Measurements from ENCODE around the gene STOML1.
"Not testable (repeated sequence)": the region's sequence is repeated elsewhere in the genome, so short reads cannot be mapped to it uniquely, and the experiment has no call there.

STOML1 gene

GRCh38 chr15:73944161-73945129 lies 47.6 kb downstream of the STOML1 start:
- DNase-seq = peak; percentile 54

- DNase-seq = no peak
These were observed 49.3 kb downstream of the STOML1 start for GRCh38 chr15:73942751-73943270.

- peak; percentile 40 for DNase-seq
These were observed 50.0 kb downstream of the STOML1 start for GRCh38 chr15:73941871-73942635.

- DNase-seq = no peak
These were observed 50.6 kb downstream of the STOML1 start for GRCh38 chr15:73941449-73941848.

GRCh38 chr15:73941044-73941443 lies 51.1 kb downstream of the STOML1 start:
- peak; percentile 99 for DNase-seq

- DNase-seq = peak; percentile 61
These were observed 51.8 kb downstream of the STOML1 start for GRCh38 chr15:73940061-73940981.

- DNase-seq = no peak
These were observed 53.0 kb downstream of the STOML1 start for GRCh38 chr15:73939138-73939537.

- not testable (repeated sequence) for DNase-seq
These were observed 53.6 kb downstream of the STOML1 start for GRCh38 chr15:73938516-73938915.

- no peak for DNase-seq
These were observed 54.4 kb downstream of the STOML1 start for GRCh38 chr15:73937726-73938125.

GRCh38 chr15:73937296-73937695 lies 54.8 kb downstream of the STOML1 start:
- no peak for DNase-seq

GRCh38 chr15:73936588-73937290 lies 55.4 kb downstream of the STOML1 start:
- DNase-seq = no peak

- peak; percentile 29 for DNase-seq
These were observed 55.9 kb downstream of the STOML1 start for GRCh38 chr15:73936181-73936580.

- DNase-seq = peak; percentile 23
These were observed 56.5 kb downstream of the STOML1 start for GRCh38 chr15:73935547-73935946.

- DNase-seq = no peak
These were observed 57.8 kb downstream of the STOML1 start for GRCh38 chr15:73934281-73934680.

- DNase-seq = no peak
These were observed 59.5 kb downstream of the STOML1 start for GRCh38 chr15:73932381-73933191.

GRCh38 chr15:73931441-73931840 lies 60.7 kb downstream of the STOML1 start:
- no peak for DNase-seq

- peak; percentile 40 for DNase-seq
These were observed 61.3 kb downstream of the STOML1 start for GRCh38 chr15:73930790-73931281.

GRCh38 chr15:73930371-73930770 lies 61.7 kb downstream of the STOML1 start:
- peak; percentile 81 for DNase-seq

GRCh38 chr15:73928971-73929627 lies 63.0 kb downstream of the STOML1 start:
- no peak for DNase-seq
